ENCODE measurements around the gene MYH13.
"Not testable (repeated sequence)": the region's sequence is repeated elsewhere in the genome, so short reads cannot be mapped to it uniquely, and the experiment has no call there.

The MYH13 gene

DNA sequence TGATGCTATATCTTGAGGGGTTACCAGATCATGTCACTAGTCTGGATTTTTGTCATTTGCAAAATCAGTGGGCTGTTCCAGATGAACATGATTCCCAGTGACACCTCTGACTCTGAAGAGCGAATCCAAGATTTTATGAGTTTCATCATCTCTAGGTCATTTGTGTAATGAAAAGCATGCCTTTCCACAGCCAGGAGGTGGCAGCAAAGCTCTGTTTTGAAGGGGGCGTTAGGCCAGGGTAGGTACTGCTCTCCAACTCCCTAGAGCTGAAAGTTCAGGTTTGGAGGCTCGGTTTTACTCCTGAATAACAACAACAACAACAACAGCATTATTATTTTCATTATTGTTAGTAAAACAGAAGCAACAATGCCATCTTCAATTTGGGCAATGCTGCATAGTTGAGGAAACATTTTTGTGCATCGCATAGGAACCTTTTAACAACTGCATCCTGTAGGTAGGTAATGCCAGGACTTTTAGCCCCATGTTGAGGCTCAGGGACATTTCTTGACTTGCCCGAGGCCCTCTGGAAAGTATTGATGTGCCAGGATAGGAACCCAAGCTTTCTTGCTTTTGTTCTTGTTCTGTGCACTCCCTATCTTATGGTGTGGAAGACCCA is 77.0 kb downstream of the MYH13 start:
- DNase-seq: peak; percentile 41

DNA sequence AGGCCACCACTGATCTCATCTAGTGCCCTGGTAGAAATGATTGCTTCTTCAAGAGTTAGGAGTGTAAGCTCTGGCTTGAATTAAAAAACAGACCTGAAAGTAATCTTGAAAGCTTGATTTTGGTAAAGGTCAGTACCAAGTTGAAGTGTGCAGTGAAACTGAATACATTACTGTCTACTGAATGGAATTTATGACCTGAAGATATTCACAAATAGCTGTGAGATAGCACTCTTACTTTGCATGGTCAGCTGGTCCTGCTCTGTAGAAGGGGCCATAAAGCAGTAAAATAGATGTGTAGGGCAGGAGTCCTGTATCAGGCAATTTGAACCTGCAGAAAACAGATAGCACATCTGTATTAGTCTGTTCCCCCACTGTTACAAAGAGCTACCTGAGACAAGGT is 78.6 kb downstream of the MYH13 start:
- DNase-seq: no peak

DNA sequence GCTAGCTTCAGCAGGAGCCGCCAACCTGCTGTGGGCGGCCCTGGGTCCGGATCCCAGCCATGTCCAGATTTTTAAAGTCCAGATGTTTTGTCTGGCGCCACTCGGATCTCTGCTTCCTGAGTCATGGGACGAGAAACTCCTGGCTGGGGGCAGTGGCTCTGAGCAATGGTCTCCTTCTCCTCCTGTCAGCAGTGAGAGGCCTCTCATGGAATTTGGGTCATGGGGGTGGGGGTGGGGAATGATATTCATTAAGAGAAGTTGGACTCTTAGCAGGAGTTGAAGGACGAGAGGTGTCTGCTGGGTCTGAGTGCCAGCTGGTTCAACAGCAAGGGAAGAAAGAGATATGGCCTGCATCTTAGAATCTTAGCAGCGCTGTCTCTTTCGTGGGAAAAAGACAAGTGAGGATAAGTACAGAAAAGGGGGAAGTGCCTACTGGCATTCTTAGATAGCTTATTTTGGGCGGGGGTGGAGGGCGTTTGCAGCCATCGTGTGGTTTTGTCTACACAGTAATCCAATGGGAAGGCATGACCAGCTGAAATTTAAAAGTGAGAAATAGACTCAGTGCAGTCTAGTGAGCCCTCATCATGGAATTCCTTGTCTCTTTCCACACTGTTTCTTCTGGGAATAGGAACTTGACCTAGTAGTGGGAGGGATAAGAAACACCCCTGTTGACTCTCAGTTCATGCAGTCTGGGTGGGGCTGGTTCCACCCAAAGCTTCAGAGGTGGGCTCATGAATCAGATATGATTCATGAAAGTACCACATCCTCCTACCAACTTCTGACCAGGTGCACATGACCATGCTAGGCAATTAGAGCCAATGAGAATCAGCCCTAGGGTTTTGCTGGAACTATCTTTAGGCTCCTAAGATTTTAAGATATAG is 80.5 kb downstream of the MYH13 start:
- no peak for DNase-seq

DNA sequence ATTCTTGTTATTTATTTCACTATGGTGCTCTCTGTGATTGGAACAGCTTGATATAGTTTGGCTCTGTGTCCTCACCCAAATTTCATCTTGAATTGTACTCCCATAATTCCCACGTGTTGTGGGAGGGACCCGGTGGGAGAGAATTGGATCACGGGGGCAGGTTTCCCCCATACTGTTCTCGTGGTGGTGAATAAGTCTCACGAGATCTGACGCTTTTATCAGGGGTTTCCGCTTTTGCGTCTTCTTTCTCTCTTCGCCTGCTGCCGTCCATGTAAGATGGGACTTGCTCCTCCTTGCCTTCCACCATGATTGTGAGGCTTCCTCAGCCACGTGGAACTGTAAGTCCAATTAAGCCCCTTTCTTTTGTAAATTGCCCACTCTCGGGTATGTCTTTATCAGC is 81.2 kb downstream of the MYH13 start:
- not testable (repeated sequence) for DNase-seq

DNA sequence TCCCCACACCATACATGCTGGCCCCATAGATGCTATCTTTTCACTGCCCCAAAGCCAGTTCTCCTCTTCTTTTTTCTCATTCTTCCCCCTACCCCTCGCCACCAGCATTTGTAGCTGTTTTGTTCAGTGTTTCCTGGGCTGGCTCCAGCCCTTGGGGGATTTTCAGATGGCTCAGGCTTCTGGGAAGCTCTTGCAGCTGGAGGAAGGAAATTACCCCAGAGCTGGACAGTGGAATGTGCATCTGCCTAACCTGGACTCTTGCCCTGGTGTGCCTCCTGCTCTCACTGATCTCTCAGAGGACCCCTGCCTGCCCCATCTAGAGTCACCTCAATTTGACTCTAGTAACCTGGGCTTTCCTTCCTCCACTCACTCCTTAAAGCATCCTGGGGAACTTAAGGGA is 82.8 kb downstream of the MYH13 start:
- no peak for DNase-seq

DNA sequence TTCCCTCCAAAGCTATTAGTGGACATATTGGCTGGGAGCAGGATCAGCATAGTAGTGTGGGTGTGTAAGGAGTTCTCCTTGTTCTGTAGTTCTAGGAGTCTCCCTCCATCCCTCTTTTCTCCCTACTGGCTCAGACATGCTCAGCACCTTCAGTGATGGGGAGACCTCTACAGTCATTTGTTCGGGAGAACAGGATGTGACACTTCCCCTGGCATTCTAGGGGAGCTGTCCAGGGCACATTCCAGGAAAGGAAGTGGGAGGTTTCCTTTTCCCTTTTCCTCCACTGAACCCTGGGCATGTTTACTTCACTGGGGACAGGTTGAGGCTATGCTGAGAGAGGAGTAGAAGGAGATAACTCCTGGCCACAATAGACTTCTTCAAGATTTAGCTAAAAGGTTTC is 86.5 kb downstream of the MYH13 start:
- no peak for DNase-seq

DNA sequence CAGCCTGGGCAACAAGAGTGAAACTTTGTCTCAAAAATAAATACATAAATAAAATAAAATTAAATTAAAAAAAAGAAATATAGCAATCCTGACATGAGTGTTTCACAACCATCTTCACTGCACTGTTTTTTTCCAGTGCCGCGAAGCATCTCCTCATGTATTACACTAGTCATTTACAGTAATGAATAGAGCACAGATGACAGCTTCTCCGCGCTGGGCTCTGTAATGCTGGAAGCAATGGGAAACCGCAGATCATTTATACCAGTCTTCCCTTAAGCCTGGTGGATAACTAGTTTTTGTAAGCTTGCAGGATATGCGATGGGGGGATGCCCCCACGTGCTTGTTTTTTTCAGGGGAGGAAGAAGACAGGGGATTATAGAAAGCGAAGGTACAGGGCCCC is 86.9 kb downstream of the MYH13 start:
- DNase-seq: no peak

DNA sequence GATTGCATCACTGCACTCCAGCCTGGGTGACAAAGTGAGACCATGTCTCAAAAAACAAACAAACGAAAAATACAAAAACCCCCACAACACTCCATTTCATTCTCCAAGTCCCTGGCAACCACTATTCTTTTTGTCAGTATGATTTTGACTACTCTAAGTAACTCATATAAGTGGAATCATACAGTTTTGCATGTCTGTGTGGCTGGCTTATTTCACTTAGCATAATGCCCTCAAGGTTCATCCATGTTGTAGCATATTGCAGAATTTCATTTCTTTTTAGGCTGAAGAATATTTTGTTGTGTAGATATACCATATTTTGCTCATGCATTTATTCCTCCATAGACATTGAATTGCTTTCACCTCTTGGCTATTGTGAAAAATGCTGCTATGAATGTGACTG is 92.7 kb downstream of the MYH13 start:
- DNase-seq: no peak

DNA sequence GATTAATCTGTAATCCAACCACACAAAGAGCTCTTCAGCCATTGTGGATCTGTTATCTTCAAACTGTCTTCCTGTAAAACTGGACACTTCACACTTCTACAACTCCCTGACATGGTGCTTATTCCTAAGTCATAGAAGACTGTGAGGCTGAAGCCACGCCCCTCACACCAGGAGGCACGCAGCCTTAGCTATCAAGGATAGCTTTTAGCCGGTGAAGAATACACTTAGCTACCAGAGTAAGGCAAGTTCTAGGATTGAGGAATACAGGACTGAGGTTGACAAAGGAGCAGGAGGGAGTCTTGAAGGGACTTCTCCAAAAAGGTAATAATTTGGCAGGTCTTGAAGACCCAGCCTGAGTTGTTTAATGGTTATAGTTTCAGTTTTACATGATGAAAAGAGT is 94.6 kb downstream of the MYH13 start:
- no peak for DNase-seq

DNA sequence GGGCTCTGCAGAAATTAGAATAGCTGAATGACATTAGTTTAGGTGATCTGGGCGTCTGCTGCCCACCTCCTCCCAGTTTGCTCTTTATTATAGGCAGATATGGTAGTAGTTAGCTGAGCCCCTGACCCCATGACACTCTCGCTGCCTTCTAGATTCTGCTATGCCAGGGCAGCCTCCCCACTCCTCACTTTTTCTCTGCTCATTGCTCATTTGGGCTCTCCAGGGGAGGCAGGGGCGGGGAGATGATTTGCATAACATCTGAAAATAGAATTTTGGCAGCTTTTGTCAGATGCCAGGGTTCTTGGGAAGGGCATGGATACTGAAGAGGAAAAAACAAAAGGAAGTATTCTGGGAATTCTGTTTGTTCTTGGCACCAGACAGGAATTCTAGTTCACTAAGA is 96.4 kb downstream of the MYH13 start:
- no peak for DNase-seq

DNA sequence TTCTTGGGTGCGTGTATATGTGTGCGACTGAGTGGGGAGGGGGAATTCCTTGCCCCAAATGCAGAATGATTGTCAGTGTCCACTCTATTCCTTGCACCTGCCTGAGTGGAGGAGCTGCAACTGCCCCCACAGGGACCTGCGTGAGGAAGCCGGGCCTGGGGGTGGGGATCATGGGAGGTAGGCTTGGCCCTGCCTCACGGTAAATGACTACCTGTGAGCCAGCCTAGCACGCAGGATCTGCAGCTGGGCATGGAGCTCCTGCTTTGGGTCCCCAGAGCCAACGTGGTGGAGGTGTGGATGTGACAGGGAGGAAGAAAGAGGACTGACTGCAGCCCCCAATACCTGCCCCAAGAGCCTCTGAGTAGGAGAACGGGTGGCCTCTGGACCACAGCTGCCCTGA is 97.4 kb downstream of the MYH13 start:
- no peak for DNase-seq

DNA sequence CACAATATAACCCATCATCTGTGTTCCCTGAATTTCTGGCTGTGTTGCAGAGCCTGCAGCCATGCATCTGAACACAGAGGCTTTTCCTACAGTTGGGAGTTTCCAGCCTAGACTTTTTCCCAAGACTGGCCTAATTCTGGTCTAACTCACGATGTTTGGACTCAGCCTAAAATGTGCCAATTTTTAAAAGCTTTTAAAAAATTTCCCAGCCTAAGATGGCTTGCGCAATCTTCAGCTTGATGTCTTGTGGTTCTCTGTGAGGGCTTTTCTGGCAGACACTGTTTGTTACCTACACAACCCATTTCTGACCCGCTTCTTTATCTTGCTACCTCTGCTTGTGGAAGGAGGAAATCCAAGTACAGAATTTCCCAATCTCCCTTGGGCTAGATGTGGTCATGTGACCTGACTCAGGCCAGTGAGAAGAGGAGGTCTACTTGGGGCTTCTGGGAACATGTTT is 101.7 kb downstream of the MYH13 start:
- no peak for DNase-seq

DNA sequence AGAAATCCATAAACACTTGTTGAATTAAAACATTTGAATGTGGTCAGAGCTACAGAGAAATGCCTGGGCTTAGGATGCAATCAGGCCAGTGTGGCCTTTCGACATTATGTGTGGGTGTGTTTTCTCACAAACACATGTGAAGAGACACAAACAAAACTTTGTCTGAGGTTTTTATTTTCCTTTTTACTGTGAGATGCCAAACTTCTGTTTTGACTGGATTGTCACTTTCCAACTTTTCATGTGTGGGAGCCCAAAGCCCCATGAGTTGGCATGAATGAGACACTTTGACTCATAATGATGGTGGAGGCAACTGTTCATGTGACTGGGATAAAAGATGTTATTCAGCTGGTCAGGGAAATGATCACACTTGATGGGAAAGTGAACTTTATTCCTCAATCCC is 102.5 kb downstream of the MYH13 start:
- no peak for DNase-seq

DNA sequence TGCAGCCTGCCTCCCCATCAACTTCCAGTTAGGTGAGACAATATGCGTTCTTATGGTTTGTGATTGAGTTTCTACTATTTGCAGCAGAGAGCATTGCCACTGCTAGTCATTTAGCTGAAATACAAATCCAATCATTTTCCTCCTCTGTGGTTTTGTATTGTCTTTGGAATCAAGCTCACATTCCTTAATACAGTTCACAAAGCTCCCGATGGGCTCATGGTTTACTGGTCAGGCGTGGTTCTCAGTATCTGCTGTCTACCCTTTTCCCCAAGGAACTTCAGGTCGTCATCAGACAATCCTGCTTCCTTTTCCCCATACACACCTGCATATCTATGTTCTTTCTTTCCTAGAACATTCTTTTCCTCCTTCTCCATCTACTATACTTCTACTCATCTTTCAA is 104.8 kb downstream of the MYH13 start:
- no peak for DNase-seq

DNA sequence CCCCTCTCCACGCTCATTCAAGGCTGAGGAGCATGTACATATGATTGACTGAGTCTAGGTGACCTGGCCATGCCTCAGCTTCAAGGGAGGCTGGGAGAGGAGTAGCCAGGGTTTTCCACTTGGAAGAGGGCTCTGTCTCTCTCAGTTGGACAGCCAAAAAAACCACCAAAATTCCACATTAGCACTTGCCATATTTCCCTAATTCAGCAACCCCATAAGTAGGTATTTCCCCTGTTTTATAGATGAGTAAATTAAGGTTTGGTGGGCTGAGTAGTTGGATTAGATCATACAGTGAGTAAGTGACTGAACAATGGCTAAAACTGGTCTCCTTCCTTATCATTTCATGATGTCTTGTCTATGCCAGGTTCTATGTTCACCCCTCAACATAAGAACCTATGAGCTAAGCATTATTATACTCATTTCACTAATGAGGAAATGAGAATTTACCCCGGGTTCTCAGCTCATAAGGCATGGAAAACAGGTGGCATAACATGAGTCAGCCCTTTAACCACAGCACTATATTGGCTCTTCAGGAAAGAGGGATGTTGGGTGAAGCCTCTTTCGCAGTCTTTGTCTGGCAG is 106.4 kb downstream of the MYH13 start:
- DNase-seq: no peak

DNA sequence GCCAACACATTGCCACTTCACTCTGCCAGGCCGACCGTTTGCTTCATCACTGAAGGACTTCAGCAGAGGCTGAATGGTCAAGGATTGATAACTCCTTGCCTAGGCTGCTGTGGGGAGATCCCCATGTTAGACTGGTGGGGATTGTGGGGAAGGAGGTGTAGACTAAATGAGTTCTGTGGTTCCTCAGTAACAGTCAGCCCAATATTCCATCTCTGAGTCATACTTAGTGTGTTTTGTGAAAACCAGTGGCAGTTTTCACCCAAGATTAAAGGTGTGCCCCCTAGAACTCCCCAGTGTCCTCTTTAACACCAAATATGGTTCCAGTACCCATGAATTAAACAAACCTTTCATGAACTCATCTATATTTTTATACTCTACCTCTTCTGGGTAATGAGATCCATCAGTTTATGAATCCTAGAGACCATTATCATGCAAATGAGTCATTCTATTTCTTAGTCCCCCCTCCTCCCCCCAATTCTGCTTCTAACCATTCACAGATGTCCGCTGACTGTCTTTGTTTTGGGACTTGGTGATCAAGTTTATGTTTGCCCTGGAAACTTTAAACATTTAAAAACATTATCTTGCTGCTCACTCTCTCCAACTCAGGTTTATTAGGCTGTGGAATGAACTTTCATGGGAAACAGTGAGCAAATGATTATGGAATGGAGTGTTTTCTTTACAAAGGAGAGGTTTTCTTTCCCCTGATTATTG is 107.6 kb downstream of the MYH13 start:
- no peak for DNase-seq

DNA sequence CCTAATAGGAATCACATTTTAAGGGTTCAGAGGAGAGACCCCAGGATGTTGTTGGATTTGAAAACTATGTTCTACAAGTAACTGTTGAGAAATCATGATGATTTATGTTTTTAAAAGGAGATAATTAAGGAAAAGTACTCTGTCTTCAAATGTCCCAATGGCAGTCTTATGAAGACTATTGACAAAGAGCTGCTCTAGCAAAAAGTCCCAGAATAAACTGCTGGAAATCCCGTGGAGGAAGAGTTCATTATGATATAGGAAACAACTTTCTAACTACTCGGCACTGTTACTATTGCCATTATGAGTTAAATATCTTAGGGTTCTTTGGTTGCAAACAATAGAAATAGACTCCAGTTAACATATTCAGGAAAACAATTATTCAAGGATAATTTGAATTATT is 108.8 kb downstream of the MYH13 start:
- no peak for DNase-seq

DNA sequence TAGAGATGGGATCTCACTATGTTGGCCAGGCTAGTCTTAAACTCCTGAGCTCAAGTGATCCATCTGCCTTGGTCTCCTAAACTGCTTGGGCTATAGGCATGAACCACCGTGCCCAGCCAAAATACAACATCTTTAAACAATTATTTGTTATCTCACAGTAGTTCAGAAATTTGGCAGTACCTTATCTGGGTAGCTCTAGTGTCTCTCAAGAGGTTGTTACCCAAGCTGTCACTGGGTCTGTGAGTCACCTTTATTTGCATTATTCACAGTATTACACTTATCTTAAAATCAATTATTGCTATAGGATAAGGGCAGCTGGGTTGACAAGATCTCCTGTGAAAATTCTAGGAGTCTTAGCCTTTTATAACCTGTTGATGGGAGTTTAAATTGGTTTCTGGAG is 110.4 kb downstream of the MYH13 start:
- no peak for DNase-seq

DNA sequence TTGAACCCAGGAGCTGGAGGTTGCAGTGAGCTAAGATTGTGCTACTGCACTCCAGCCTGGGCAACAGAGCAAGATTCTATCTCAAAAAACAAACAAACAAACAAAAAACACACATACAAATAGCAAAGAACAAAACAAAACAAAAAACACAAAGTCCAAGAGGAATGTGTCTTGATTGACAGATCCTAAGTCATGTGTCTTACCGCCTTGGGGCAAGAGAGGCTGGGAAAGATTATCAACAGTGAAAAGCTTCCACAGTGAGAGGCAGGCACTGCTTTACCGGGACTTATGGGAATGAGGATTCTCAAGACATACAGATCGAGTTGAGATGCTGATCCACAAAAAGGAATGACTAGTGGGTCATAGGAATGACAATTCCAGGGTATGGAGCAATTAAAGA is 111.7 kb downstream of the MYH13 start:
- DNase-seq: no peak

DNA sequence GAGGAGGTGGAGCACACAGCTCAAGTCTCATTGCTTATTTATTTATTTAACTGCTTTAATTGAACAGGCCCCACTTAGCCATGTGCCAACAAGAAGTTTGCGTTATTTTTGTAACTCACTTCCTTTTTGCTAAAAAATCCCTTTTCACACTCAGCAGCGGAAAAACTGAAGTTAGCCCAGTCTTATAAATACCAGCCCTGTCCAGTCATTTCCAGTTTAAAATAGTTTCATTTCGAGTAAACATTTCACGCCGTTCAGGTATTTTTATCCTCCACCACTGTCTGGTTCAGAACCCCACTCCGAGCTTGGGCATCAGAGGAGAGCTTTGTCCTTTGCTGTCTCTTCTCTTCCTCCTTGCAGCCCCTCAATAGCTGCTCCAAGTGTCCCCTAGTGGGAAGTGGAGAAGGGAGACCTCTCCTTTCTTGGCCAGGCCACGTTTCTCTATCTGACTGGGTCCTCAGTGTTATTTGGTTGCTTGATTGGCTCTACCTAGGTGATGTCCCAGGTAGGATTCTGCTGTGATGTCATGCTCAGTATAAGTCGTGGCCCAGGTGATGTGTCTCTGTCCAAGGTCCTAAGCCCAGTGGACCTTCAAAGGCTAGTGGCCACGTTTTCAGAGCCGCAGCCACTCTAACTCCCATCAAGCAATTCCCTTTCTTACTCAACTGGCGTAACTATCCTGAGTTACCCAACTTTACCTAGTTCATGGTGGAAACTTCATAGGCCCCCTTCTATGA is 121.4 kb downstream of the MYH13 start:
- no peak for DNase-seq
